Glutamatergic neuron (in vitro differentiated cells): ENCODE measurements around the gene PRAMEF5. TPM values are rescaled to one million over a fixed set of nuclear protein-coding genes. Genes with fewer than 3 reads are reported as not detected.
"Not testable (repeated sequence)": the region's sequence is repeated elsewhere in the genome, so short reads cannot be mapped to it uniquely, and the experiment has no call there.

Experiments used
- DNase-seq: peaks from one replicate; pipeline ENCODE4 v3.0.0; 2022
- H3K27ac Mint-ChIP-seq: one replicate; pipeline ENCODE4 v1.8.0; 2020; ENCODE audit warnings: mild to moderate bottlenecking, mixed read lengths, inconsistent platforms; ENCODE audit not compliant: unreplicated experiment
- H3K27me3 Mint-ChIP-seq: one replicate; pipeline ENCODE4 v1.8.0; 2020; ENCODE audit warnings: mild to moderate bottlenecking, moderate library complexity, mixed read lengths, inconsistent platforms; ENCODE audit not compliant: unreplicated experiment
- H3K36me3 Mint-ChIP-seq: one replicate; pipeline ENCODE4 v1.8.0; 2020; ENCODE audit warnings: mild to moderate bottlenecking, mixed read lengths, inconsistent platforms; ENCODE audit not compliant: unreplicated experiment
- H3K4me1 Mint-ChIP-seq: one replicate; pipeline ENCODE4 v1.8.0; 2020; ENCODE audit warnings: mild to moderate bottlenecking, low read depth, mixed read lengths, inconsistent platforms; ENCODE audit not compliant: unreplicated experiment
- H3K4me3 Mint-ChIP-seq: one replicate; pipeline ENCODE4 v1.8.0; 2020; ENCODE audit warnings: mild to moderate bottlenecking, mixed read lengths, inconsistent platforms; ENCODE audit not compliant: unreplicated experiment
- H3K9me3 Mint-ChIP-seq: one replicate; pipeline ENCODE4 v1.8.0; 2020; ENCODE audit warnings: mild to moderate bottlenecking, moderate library complexity, mixed read lengths, inconsistent platforms; ENCODE audit not compliant: unreplicated experiment
- CTCF ChIP-seq: fragments of 200-600 bp; sonication (generic); IDR thresholded peaks from one replicate; pipeline ENCODE4 v1.5.0; 2021; ENCODE audit not compliant: partially characterized antibody, unreplicated experiment
- long read RNA-seq: library from polyadenylated mRNA; unstranded; transcript quantifications from one replicate; pipeline ENCODE4 v2.0.0, GENCODE V29; 2020; ENCODE audit not compliant: unreplicated experiment
- total RNA-seq: library from RNA; stranded (reverse); fragmentation: NEBNext Ultra II Directional; extraction: Animal tissue kit (Norgen Biotek cat#: 25700); gene quantifications from one replicate; pipeline ENCODE4 v1.2.1, GENCODE V29; 2021; ENCODE audit not compliant: unreplicated experiment

PRAMEF5 gene
- total RNA-seq = not detected
- long read RNA-seq = 0 reads

- H3K9me3 Mint-ChIP-seq, H3K36me3 Mint-ChIP-seq, H3K27ac Mint-ChIP-seq, H3K4me3 Mint-ChIP-seq, H3K27me3 Mint-ChIP-seq, H3K4me1 Mint-ChIP-seq, DNase-seq: not testable (repeated sequence)
Measured at GRCh38 chr1:13253898-13254297, at the start of gene PRAMEF5. Gene PRAMEF5 (plus strand): TSS chr1:13254198. CDS start chr1:13259269, 5,071 bp downstream.

GRCh38 chr1:13208712-13209111 is 45.3 kb upstream of the PRAMEF5 start:
- H3K27ac Mint-ChIP-seq, DNase-seq: not testable (repeated sequence)

GRCh38 chr1:13216619-13217018 is 37.4 kb upstream of the PRAMEF5 start:
- not testable (repeated sequence) for H3K27me3 Mint-ChIP-seq, H3K27ac Mint-ChIP-seq, H3K4me1 Mint-ChIP-seq, DNase-seq, H3K9me3 Mint-ChIP-seq, H3K36me3 Mint-ChIP-seq, H3K4me3 Mint-ChIP-seq

More at GRCh38 chr1:13208712-13209111, 45.3 kb upstream of the PRAMEF5 start:
- not testable (repeated sequence) for H3K4me3 Mint-ChIP-seq, H3K4me1 Mint-ChIP-seq, H3K9me3 Mint-ChIP-seq, H3K36me3 Mint-ChIP-seq, H3K27me3 Mint-ChIP-seq

GRCh38 chr1:13219203-13219602 is 34.8 kb upstream of the PRAMEF5 start:
- H3K27ac Mint-ChIP-seq, H3K27me3 Mint-ChIP-seq, H3K4me3 Mint-ChIP-seq, DNase-seq, H3K36me3 Mint-ChIP-seq, H3K9me3 Mint-ChIP-seq, H3K4me1 Mint-ChIP-seq: not testable (repeated sequence)

DNA sequence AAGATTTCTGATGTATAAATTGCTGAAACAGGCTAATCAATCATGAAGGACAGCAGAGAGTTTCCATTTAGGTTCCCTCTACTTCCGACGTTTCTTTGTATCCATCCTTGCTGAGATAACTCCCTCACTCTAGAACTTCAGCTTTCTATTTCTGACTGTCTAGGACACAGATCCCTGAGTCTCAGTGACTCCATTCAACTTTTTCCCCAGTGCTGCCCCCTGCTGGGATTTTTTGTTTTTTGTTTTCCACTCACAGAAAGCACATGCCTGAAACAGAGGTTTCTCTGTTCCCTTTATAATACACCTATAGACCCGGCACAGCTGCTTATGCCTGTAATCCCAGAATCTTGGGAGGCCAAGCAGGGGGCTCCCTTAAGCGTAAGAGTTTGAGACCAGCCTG is 31.2 kb upstream of the PRAMEF5 start:
- Mint-ChIP-seq H3K36me3 (peaks cover 14% of the 10 kb centered on the region), H3K9me3 (peaks cover 13% of the 10 kb centered on the region)
- H3K27me3 Mint-ChIP-seq, DNase-seq, H3K4me1 Mint-ChIP-seq, H3K27ac Mint-ChIP-seq, H3K4me3 Mint-ChIP-seq: not testable (repeated sequence)

GRCh38 chr1:13224480-13225060 is 29.4 kb upstream of the PRAMEF5 start:
- TF ChIP-seq CTCF = no peak
- Mint-ChIP-seq H3K27me3 (peaks cover 2% of the 10 kb centered on the region), H3K4me3 (no peak overlapping the region), H3K36me3 (peaks cover 14% of the 10 kb centered on the region), H3K9me3 (peaks cover 17% of the 10 kb centered on the region), H3K27ac (no peak overlapping the region), H3K4me1 (no peaks in the 10 kb centered on the region)
- no peak for DNase-seq

GRCh38 chr1:13225675-13226204 is 28.3 kb upstream of the PRAMEF5 start, which contains the start of gene PRAMEF18:
Gene PRAMEF18 (minus strand): TSS chr1:13226154. CDS start chr1:13226106, 48 bp downstream.
- H3K4me1 Mint-ChIP-seq, H3K27me3 Mint-ChIP-seq, DNase-seq, H3K4me3 Mint-ChIP-seq, H3K27ac Mint-ChIP-seq: not testable (repeated sequence)
- peaks cover 23% of the 10 kb centered on the region for H3K9me3 Mint-ChIP-seq
- peaks cover 14% of the 10 kb centered on the region for H3K36me3 Mint-ChIP-seq

- H3K27me3 Mint-ChIP-seq, H3K4me1 Mint-ChIP-seq, DNase-seq, H3K27ac Mint-ChIP-seq, H3K4me3 Mint-ChIP-seq: not testable (repeated sequence)
- H3K9me3 Mint-ChIP-seq = peaks cover 27% of the 10 kb centered on the region
- H3K36me3 Mint-ChIP-seq = peaks cover 17% of the 10 kb centered on the region
Measured at GRCh38 chr1:13227271-13228055, 26.5 kb upstream of the PRAMEF5 start.
